Vagina (tissue), 2 donors: ENCODE data around the gene ASPDH. TPM values are rescaled to one million over a fixed set of nuclear protein-coding genes. Genes with fewer than 3 reads are reported as not detected.
"Not testable (repeated sequence)": the region's sequence is repeated elsewhere in the genome, so short reads cannot be mapped to it uniquely, and the experiment has no call there.

Experiments
- DNase-seq, 2 donors: peaks; one replicate each; pipeline ENCODE4 v3.0.0-alpha.2; 2017; ENCODE audit errors: extremely low spot score in 2 of 2
- H3K27ac ChIP-seq: fragments of 200-600 bp; sonication (generic); one replicate; pipeline ENCODE4 v1.5.1; 2019
- H3K27me3 ChIP-seq: fragments of 200-600 bp; sonication (generic); one replicate; pipeline ENCODE4 v1.5.1; 2019
- H3K36me3 ChIP-seq, 2 donors: fragments of 200-600 bp; sonication (generic); one replicate each; pipeline ENCODE4 v1.5.1; 2017 to 2019
- H3K4me1 ChIP-seq: fragments of 200-600 bp; sonication (generic); one replicate; pipeline ENCODE4 v1.5.1; 2019
- H3K4me3 ChIP-seq, 2 donors: fragments of 200-600 bp; sonication (generic); 1 replicate in 1 of 2; 2 replicates in 1 of 2; pipeline ENCODE4 v1.5.1; 2016 to 2019
- H3K9me3 ChIP-seq: fragments of 200-600 bp; sonication (generic); one replicate; pipeline ENCODE4 v1.5.1; 2019
- CTCF ChIP-seq, 3 experiments: fragments of 450-650 bp in 2 of 3; fragments of 200-600 bp in 1 of 3; sonication (generic) in 1 of 3; IDR thresholded peaks; one replicate each; pipeline ENCODE4 v1.5.1; 2017 to 2019; ENCODE audit warnings: antibody characterized with exemption in 3 of 3, mild to moderate bottlenecking in 2 of 3, moderate library complexity in 2 of 3
- POLR2A ChIP-seq, 2 donors: fragments of 450-650 bp; IDR thresholded peaks; one replicate each; pipeline ENCODE4 v1.6.1; 2017; ENCODE audit warnings: antibody characterized with exemption in 2 of 2, mild to moderate bottlenecking in 2 of 2, moderate library complexity in 2 of 2
- POLR2AphosphoS5 ChIP-seq, 2 donors: sonication (generic); formaldehyde crosslinking; IDR thresholded peaks; one replicate each; pipeline ENCODE4 v1.9.0; 2017; ENCODE audit warnings: antibody characterized with exemption in 2 of 2, mild to moderate bottlenecking in 2 of 2, low read depth in 1 of 2; ENCODE audit not compliant: insufficient read depth in 1 of 2
- intact Hi-C: fragments of 100-400 bp; cut with DNase I; formaldehyde crosslinking; loops from one replicate; pipeline ENCODE4 v1.15.1; 2023
- total RNA-seq: library from RNA; depleted of rRNA; stranded (reverse); fragments of >200 nt; gene quantifications from one replicate; pipeline ENCODE4 v1.2.3, GENCODE V29; 2016

ASPDH gene
- total RNA-seq, 1 donor from 2014 or later, result not detected

- H3K4me1 ChIP-seq, result no peaks in the 10 kb centered on the region
- TF ChIP-seq POLR2A (IDR thresholded peaks at IDR 0.05) (no peak), POLR2AphosphoS5 (IDR thresholded peaks at IDR 0.05; ENCODE audit: insufficient read depth in 1 of 2, low read depth in 1 of 2) (no peak), CTCF (IDR thresholded peaks at IDR 0.05) (no peak)
- H3K9me3 ChIP-seq, result no peaks in the 10 kb centered on the region
- no peak overlapping the region for H3K27ac ChIP-seq
- no peak overlapping the region for H3K4me3 ChIP-seq
- no peaks in the 10 kb centered on the region for H3K27me3 ChIP-seq
- H3K36me3 ChIP-seq, result no peaks in the 10 kb centered on the region
- intact Hi-C loops, result no loop called here
- DNase-seq, result no peak
Measured at GRCh38 chr19:50536662-50537305, 23.1 kb upstream of the ASPDH start.

DNA sequence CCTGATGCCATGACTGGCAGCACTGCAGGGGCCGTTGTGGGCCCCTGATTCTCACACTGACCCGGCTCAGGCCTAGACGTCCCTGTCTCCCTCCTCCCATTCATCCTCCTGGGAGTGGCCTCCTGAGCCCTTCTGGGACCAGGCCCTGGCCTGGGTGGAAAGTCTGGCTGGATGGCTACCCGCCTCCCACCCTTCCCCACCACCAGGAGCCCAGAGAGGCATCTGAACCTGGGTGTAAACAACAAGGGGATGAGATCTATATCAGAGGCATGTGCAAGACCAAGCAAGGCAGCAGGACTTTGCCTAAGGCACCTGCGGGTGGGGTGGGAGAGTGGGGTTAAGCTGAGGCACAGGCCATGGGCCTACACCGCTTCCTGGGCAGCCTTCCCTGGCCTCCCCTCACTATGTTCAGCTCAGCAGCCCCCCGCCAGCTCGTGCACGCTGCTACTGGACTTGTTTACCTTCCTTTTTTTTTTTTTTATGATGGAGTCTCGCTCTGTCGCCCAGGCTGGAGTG is 22.0 kb upstream of the ASPDH start:
- intact Hi-C loops, result no loop called here
- Histone ChIP-seq H3K27ac (no peak overlapping the region), H3K4me1 (no peaks in the 10 kb centered on the region), H3K27me3 (no peaks in the 10 kb centered on the region), H3K4me3 (no peak overlapping the region), H3K36me3 (no peaks in the 10 kb centered on the region), H3K9me3 (no peaks in the 10 kb centered on the region)
- DNase-seq, result no peak
- TF ChIP-seq POLR2A (IDR thresholded peaks at IDR 0.05), result no peak
- no peak for TF ChIP-seq CTCF (IDR thresholded peaks at IDR 0.05)
- TF ChIP-seq POLR2AphosphoS5 (IDR thresholded peaks at IDR 0.05; ENCODE audit: insufficient read depth in 1 of 2, low read depth in 1 of 2), result no peak

DNA sequence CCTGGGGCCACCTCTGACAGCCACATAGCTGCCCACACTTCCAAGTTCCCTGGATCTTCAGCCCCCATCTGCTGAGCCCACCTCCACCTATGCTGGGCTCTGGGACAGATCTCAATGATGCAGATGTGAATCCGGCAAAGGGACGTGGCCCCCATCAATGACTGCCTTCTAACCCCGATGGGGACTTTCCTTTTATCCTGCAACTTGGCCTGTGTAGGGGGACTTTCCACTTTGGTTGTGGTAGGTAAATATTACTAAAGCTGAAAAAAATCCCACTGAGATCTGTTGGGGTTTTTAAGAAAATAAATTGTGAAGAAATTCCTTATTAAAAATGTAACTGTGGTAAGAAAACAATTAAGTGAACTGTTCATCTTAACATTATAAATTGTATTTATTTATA is 20.8 kb upstream of the ASPDH start:
- no peak for TF ChIP-seq POLR2A (IDR thresholded peaks at IDR 0.05)
- TF ChIP-seq CTCF (IDR thresholded peaks at IDR 0.05), result no peak
- no peak for TF ChIP-seq POLR2AphosphoS5 (IDR thresholded peaks at IDR 0.05; ENCODE audit: insufficient read depth in 1 of 2, low read depth in 1 of 2)
- H3K27me3 ChIP-seq, result no peaks in the 10 kb centered on the region
- H3K4me1 ChIP-seq, result no peaks in the 10 kb centered on the region
- no peak overlapping the region for H3K27ac ChIP-seq
- no peak overlapping the region for H3K4me3 ChIP-seq
- H3K9me3 ChIP-seq, result no peaks in the 10 kb centered on the region
- intact Hi-C loops, result no loop called here
- no peak for DNase-seq
- H3K36me3 ChIP-seq, result no peaks in the 10 kb centered on the region

DNA sequence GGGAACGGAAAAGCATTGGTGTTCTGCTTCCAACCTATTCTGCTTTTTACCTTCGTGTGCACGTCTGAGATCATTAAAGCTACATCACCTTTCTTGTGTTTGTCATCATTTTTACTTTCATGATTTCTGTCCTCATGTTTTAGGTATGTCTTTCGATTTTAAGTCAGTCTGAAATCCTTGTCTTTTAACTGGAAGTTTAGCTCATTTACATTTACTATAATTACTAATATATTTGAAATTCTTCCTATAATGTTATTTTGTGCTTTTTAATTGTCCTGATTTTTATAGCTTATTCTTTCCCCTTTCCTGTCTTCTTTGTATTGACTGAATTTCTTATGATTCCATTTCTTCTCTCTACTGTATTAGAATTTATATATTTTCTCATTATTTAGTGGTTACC is 19.2 kb upstream of the ASPDH start:
- intact Hi-C loops, result no loop called here
- no peak for DNase-seq
- Histone ChIP-seq H3K4me1 (no peaks in the 10 kb centered on the region), H3K9me3 (no peaks in the 10 kb centered on the region), H3K4me3 (no peak overlapping the region), H3K27ac (no peak overlapping the region), H3K27me3 (no peaks in the 10 kb centered on the region), H3K36me3 (no peaks in the 10 kb centered on the region)
- TF ChIP-seq CTCF (IDR thresholded peaks at IDR 0.05) (no peak), POLR2A (IDR thresholded peaks at IDR 0.05) (no peak), POLR2AphosphoS5 (IDR thresholded peaks at IDR 0.05; ENCODE audit: insufficient read depth in 1 of 2, low read depth in 1 of 2) (no peak)

DNA sequence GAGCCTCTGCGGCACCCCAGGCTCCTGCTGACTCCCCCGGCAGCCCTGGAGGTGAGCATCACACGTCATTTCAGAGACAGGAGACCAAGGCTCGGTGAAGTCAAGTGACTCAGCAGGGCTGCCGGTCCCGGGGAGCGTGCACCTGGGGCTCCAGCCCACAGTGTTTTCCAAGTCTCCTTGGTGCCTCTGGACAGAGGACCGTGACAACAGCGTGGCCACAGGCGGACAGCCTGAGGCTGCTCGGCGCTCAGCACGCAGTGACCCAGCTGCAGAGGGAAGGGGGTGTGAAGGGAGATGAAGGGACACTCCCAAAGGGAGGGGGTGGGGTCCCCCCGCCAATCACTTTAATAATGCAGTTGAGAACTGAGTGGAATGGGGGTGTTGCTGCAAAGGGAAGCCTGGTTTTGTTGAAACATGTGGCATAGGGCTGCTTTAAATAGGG is 17.5 kb upstream of the ASPDH start:
- Histone ChIP-seq H3K9me3 (no peaks in the 10 kb centered on the region), H3K27me3 (no peaks in the 10 kb centered on the region), H3K4me3 (no peak overlapping the region), H3K36me3 (no peaks in the 10 kb centered on the region), H3K27ac (no peak overlapping the region), H3K4me1 (no peaks in the 10 kb centered on the region)
- DNase-seq, result no peak
- no peak for TF ChIP-seq CTCF (IDR thresholded peaks at IDR 0.05)
- TF ChIP-seq POLR2AphosphoS5 (IDR thresholded peaks at IDR 0.05; ENCODE audit: insufficient read depth in 1 of 2, low read depth in 1 of 2), result no peak
- no peak for TF ChIP-seq POLR2A (IDR thresholded peaks at IDR 0.05)
- intact Hi-C loops, result no loop called here

- H3K27ac ChIP-seq, H3K36me3 ChIP-seq, H3K4me1 ChIP-seq, DNase-seq, intact Hi-C loops, H3K4me3 ChIP-seq, H3K27me3 ChIP-seq, H3K9me3 ChIP-seq: not testable (repeated sequence)
Measured at GRCh38 chr19:50528052-50528451, 14.3 kb upstream of the ASPDH start.
